ENCODE data around the gene UBE2R2.

- TF ChIP-seq, protein P1, sequence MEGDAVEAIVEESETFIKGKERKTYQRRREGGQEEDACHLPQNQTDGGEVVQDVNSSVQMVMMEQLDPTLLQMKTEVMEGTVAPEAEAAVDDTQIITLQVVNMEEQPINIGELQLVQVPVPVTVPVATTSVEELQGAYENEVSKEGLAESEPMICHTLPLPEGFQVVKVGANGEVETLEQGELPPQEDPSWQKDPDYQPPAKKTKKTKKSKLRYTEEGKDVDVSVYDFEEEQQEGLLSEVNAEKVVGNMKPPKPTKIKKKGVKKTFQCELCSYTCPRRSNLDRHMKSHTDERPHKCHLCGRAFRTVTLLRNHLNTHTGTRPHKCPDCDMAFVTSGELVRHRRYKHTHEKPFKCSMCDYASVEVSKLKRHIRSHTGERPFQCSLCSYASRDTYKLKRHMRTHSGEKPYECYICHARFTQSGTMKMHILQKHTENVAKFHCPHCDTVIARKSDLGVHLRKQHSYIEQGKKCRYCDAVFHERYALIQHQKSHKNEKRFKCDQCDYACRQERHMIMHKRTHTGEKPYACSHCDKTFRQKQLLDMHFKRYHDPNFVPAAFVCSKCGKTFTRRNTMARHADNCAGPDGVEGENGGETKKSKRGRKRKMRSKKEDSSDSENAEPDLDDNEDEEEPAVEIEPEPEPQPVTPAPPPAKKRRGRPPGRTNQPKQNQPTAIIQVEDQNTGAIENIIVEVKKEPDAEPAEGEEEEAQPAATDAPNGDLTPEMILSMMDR (conservative IDR thresholded peaks at IDR 0.05 in 1 of 2, IDR thresholded peaks at IDR 0.05 in 1 of 2; ENCODE audit: low read depth in 1 of 2, low read length in 2 of 2) = no peak
- TF ChIP-seq EZH2 (IDR thresholded peaks at IDR 0.05; ENCODE audit: low read length, missing control alignments) = no peak
Measured at GRCh38 chr9:33880211-33881089, 63.5 kb downstream of the UBE2R2 start.

Measured in fibroblast of lung (primary cell).